ENCODE results near the gene SIK3. TPM values are rescaled to one million over a fixed set of nuclear protein-coding genes. Genes with fewer than 3 reads are reported as not detected.

Gene SIK3
- total and polyA plus RNA-seq, 2 donors (not counting 3 experiments of a cell fraction or from before 2014, with no cell fraction given), result 10.3 to 21.3 TPM

- POLR2A ChIA-PET, result no interaction called here
Observed at GRCh38 chr11:116933961-116934360, 164.3 kb downstream of the SIK3 start.

More at GRCh38 chr11:116933961-116934360, 164.3 kb downstream of the SIK3 start:
- Histone ChIP-seq H2AFZ (ENCODE audit: low read depth, low read length) (no peak overlapping the region), H3K9me3 (replicated peaks; ENCODE audit: control insufficient read depth, insufficient read depth, low read length) (no peaks in the 10 kb centered on the region), H4K20me1 (replicated peaks; ENCODE audit: control insufficient read depth, extremely low read depth, insufficient read depth, low read length) (no peaks in the 10 kb centered on the region), H3K27me3 (ENCODE audit: control insufficient read depth in 2 of 2, insufficient read depth in 2 of 2, low read length in 2 of 2) (no peaks in the 10 kb centered on the region), H3K9ac (replicated peaks; ENCODE audit: extremely low read depth, insufficient read depth, low read length) (no peak overlapping the region), H3K36me3 (ENCODE audit: control insufficient read depth in 2 of 2, extremely low read depth in 1 of 2, insufficient read depth in 2 of 2, low read length in 2 of 2) (no peaks in the 10 kb centered on the region), H3K27ac (ENCODE audit: insufficient read depth, low read depth, low read length) (no peak overlapping the region), H3K4me1 (ENCODE audit: control insufficient read depth, extremely low read depth, insufficient read depth, low read length) (no peaks in the 10 kb centered on the region), H3K4me3 (replicated peaks in 1 of 3; ENCODE audit: insufficient read depth in 1 of 3, low read depth in 1 of 3, low read length in 3 of 3) (no peak overlapping the region), H3K4me2 (ENCODE audit: insufficient read depth, low read length) (no peak overlapping the region), H3K79me2 (ENCODE audit: control insufficient read depth, insufficient read depth, low read length) (no peaks in the 10 kb centered on the region), H3K9me1 (replicated peaks; ENCODE audit: control insufficient read depth, extremely low read depth, insufficient read depth, low read length) (no peaks in the 10 kb centered on the region)
- FAIRE-seq (no peak), DNase-seq (ENCODE audit: low read depth, low spot score) (no peak)
- intact Hi-C loops (cut with micrococcal nuclease) (no loop called here), dilution Hi-C loops (cut with MboI; ENCODE audit: extremely low pct_ligation_motif_present, low sequenced_read_pairs) (no loop called here)
- no TSS peak for BruUV-seq (replicated peaks)
- no peak for TF ChIP-seq JUN (IDR thresholded peaks at IDR 0.05; ENCODE audit: borderline replicate concordance, insufficient read depth, insufficient read length, low read depth)
- TF ChIP-seq CTCF (IDR thresholded peaks at IDR 0.05; ENCODE audit: extremely low read depth in 1 of 2, insufficient read depth in 1 of 2, low read depth in 1 of 2, low read length in 2 of 2), result no peak
- no peak for TF ChIP-seq POLR2AphosphoS5 (IDR thresholded peaks at IDR 0.05; ENCODE audit: insufficient read depth, low read depth, low read length)
- no peak for TF ChIP-seq MYC (IDR thresholded peaks at IDR 0.05; ENCODE audit: low read depth, low read length)
- TF ChIP-seq POLR2A (IDR thresholded peaks at IDR 0.05; ENCODE audit: low read depth, low read length), result no peak
- TF ChIP-seq, protein P1, sequence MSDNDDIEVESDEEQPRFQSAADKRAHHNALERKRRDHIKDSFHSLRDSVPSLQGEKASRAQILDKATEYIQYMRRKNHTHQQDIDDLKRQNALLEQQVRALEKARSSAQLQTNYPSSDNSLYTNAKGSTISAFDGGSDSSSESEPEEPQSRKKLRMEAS (IDR thresholded peaks at IDR 0.05; ENCODE audit: insufficient read depth, insufficient read length), result no peak
- TF ChIP-seq EZH2 (IDR thresholded peaks at IDR 0.05; ENCODE audit: borderline replicate concordance, low read depth, low read length, severe bottlenecking), result no peak
- TF ChIP-seq GATA2 (IDR thresholded peaks at IDR 0.05; ENCODE audit: insufficient read depth, insufficient read length, low read depth, low read length), result no peak
- no peak for TF ChIP-seq FOS (IDR thresholded peaks at IDR 0.05; ENCODE audit: borderline replicate concordance, insufficient read depth, low read length)
- CTCF ChIA-PET, result interaction anchor here (1.0 kb wide), 1 partner anchor 143 kb away, joined by 3 read pairs; no protein-coding TSS in a partner anchor

Data from endothelial cell of umbilical vein (primary cell).